ENCODE results near the gene NDC1.

DNA sequence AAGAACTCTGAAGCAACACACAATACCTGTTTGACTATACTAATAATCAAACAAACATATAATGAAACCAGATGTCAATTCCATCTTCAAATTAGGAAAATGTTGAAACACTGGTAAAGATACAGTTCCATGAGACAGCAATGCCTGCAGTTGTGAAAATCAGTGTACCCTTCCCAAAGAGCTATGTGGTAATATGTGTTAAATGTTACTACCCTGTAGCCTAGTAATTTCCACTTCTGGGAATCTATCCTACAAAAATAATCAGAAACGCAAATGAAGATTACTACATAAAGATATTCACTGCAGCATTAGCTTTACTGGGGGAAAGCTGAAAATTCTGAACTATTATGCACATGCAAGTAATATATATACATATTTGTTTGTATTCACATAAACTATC lies 116.1 kb downstream of the NDC1 start:
- TF ChIP-seq, protein P1, sequence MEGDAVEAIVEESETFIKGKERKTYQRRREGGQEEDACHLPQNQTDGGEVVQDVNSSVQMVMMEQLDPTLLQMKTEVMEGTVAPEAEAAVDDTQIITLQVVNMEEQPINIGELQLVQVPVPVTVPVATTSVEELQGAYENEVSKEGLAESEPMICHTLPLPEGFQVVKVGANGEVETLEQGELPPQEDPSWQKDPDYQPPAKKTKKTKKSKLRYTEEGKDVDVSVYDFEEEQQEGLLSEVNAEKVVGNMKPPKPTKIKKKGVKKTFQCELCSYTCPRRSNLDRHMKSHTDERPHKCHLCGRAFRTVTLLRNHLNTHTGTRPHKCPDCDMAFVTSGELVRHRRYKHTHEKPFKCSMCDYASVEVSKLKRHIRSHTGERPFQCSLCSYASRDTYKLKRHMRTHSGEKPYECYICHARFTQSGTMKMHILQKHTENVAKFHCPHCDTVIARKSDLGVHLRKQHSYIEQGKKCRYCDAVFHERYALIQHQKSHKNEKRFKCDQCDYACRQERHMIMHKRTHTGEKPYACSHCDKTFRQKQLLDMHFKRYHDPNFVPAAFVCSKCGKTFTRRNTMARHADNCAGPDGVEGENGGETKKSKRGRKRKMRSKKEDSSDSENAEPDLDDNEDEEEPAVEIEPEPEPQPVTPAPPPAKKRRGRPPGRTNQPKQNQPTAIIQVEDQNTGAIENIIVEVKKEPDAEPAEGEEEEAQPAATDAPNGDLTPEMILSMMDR (IDR thresholded peaks at IDR 0.05) = no peak
- TF ChIP-seq POLR2A (IDR thresholded peaks at IDR 0.05) (no peak), POLR2AphosphoS5 (IDR thresholded peaks at IDR 0.05) (no peak)

Data from gastroesophageal sphincter (tissue), 3 donors.